Loucy (cell line): Measurements from ENCODE around the gene STRN4.

ENCODE experiments used
- H2AFZ ChIP-seq: fragments of 200-600 bp; sonication (generic); 2 replicates; pipeline ENCODE4 v1.6.0; 2016; ENCODE audit warnings: antibody characterized with exemption, mild to moderate bottlenecking, low read length, moderate library complexity
- H3F3A ChIP-seq: fragments of 200-600 bp; 2 replicates; pipeline ENCODE4 v1.6.0; 2016; ENCODE audit warnings: antibody characterized with exemption, low read depth, mild to moderate bottlenecking
- H3K27me3 ChIP-seq: fragments of 200-600 bp; sonication (generic); 2 replicates; pipeline ENCODE4 v1.6.1; 2014; ENCODE audit warnings: low read length, mild to moderate bottlenecking; ENCODE audit not compliant: insufficient read depth, poor library complexity, severe bottlenecking
- H3K36me3 ChIP-seq: fragments of 200-600 bp; sonication (generic); 2 replicates; pipeline ENCODE4 v1.6.1; 2016; ENCODE audit warnings: low read length; ENCODE audit not compliant: insufficient read depth
- H3K4me1 ChIP-seq: fragments of 200-600 bp; sonication (generic); 2 replicates; pipeline ENCODE4 v1.5.1; 2014; ENCODE audit warnings: low read length, mild to moderate bottlenecking; ENCODE audit not compliant: insufficient read depth, poor library complexity, severe bottlenecking
- H3K4me2 ChIP-seq: fragments of 200-600 bp; sonication (generic); 2 replicates; pipeline ENCODE4 v1.6.0; 2014; ENCODE audit warnings: antibody characterized with exemption, low read length, low read depth, mild to moderate bottlenecking; ENCODE audit not compliant: poor library complexity, severe bottlenecking
- H3K4me3 ChIP-seq: fragments of 200-600 bp; sonication (generic); 2 replicates; pipeline ENCODE4 v1.5.1; 2014; ENCODE audit warnings: low read length, mild to moderate bottlenecking, mixed read lengths; ENCODE audit not compliant: poor library complexity, severe bottlenecking
- H3K79me2 ChIP-seq: fragments of 200-600 bp; sonication (generic); 2 replicates; pipeline ENCODE4 v1.6.1; 2014; ENCODE audit warnings: low read length; ENCODE audit not compliant: insufficient read depth
- H3K9ac ChIP-seq: fragments of 200-600 bp; sonication (generic); 2 replicates; pipeline ENCODE4 v1.6.0; 2014; ENCODE audit warnings: mild to moderate bottlenecking, low read depth, low read length, moderate library complexity; ENCODE audit not compliant: poor library complexity, severe bottlenecking
- H3K9me2 ChIP-seq: fragments of 200-600 bp; sonication (generic); replicated peaks from 2 replicates; pipeline ENCODE4 v1.6.1; 2016; ENCODE audit warnings: low read depth, low read length, mixed read lengths
- H3K9me3 ChIP-seq: fragments of 200-600 bp; sonication (generic); 2 replicates; pipeline ENCODE4 v1.6.1; 2014; ENCODE audit warnings: mild to moderate bottlenecking, antibody characterized with exemption, low read length, low read depth; ENCODE audit not compliant: insufficient read depth
- H4K20me1 ChIP-seq: fragments of 200-600 bp; sonication (generic); 2 replicates; pipeline ENCODE4 v1.6.0; 2014; ENCODE audit warnings: antibody characterized with exemption, low read length, mild to moderate bottlenecking; ENCODE audit not compliant: insufficient read depth, poor library complexity, severe bottlenecking
- EZH2phosphoT487 ChIP-seq: fragments of 200-600 bp; IDR thresholded peaks from 2 replicates; pipeline ENCODE4 v1.6.1; 2018; ENCODE audit warnings: antibody characterized with exemption, mild to moderate bottlenecking, moderate library complexity, borderline replicate concordance
- TF ChIP-seq, protein P1 (sequence below): fragments of 200-600 bp; sonication (generic); conservative IDR thresholded peaks from 2 replicates; pipeline ENCODE4 v1.5.1; 2014; ENCODE audit warnings: mild to moderate bottlenecking, antibody characterized with exemption, low read length

The STRN4 gene

DNA sequence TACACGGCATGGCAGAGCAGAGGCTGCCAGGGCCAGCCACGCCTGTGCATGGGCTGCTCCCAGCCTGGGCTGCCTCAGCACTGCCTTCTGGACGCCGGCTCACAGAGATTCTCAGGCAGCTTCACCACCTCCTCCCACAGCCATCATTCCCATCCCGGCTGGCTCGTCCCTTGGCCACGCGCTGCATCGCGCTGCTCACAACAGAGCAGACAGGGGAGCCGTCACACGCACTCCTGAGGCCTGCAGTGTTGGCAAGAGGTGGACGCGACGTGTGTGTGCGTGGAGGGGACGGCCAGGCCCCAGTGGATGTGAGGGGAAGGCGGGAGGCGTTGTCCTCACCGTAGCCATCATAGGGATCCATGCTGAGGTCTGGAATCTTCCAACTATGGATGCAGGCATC is 21.8 kb downstream of the STRN4 start:
- H3K36me3 ChIP-seq = peaks cover 92% of the 10 kb centered on the region; the same call in 1 of the 2 replicates
- no peaks in the 10 kb centered on the region for H3K27me3 ChIP-seq

DNA sequence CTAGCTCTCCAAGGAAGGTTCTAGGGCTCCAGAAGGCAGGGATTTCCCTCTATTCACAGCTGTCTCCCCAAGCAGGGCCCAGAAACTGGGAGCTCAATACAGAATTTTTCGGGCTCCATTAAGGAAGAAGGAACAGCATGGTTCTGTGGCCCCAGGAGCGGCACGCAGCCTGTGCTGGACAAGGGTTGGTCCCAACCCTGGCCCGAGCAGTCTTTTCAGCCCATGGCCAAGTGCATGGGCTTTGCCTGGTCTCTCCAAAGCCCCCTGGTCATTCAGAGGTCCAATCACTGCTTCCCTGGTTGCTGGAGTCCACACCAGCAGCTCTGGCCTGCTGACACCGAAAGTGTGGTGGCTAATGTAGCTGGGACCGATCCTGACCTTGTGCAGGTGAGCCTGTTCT is 22.8 kb downstream of the STRN4 start:
- H3K9me2 ChIP-seq = no peaks in the 10 kb centered on the region
- no peaks in the 10 kb centered on the region for H3K9me3 ChIP-seq
- peaks cover 8% of the 10 kb centered on the region; the same call in 1 of the 2 replicates for H3K79me2 ChIP-seq
- no peaks in the 10 kb centered on the region for H3K27me3 ChIP-seq
- peak overlapping the region; percentile 21 for H3K9ac ChIP-seq
- peaks cover 5% of the 10 kb centered on the region for H3F3A ChIP-seq
- H3K4me1 ChIP-seq = peaks cover 54% of the 10 kb centered on the region
- H2AFZ ChIP-seq = no peak overlapping the region
- peaks cover 83% of the 10 kb centered on the region; the same call in 1 of the 2 replicates for H3K36me3 ChIP-seq
- peaks cover 8% of the 10 kb centered on the region for H4K20me1 ChIP-seq
- H3K4me3 ChIP-seq = no peak overlapping the region
- peak overlapping the region; percentile 55 for H3K4me2 ChIP-seq
- TF ChIP-seq, protein P1, sequence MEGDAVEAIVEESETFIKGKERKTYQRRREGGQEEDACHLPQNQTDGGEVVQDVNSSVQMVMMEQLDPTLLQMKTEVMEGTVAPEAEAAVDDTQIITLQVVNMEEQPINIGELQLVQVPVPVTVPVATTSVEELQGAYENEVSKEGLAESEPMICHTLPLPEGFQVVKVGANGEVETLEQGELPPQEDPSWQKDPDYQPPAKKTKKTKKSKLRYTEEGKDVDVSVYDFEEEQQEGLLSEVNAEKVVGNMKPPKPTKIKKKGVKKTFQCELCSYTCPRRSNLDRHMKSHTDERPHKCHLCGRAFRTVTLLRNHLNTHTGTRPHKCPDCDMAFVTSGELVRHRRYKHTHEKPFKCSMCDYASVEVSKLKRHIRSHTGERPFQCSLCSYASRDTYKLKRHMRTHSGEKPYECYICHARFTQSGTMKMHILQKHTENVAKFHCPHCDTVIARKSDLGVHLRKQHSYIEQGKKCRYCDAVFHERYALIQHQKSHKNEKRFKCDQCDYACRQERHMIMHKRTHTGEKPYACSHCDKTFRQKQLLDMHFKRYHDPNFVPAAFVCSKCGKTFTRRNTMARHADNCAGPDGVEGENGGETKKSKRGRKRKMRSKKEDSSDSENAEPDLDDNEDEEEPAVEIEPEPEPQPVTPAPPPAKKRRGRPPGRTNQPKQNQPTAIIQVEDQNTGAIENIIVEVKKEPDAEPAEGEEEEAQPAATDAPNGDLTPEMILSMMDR = no peak

More for the DNA sequence above, 21.8 kb downstream of the STRN4 start:
- no peaks in the 10 kb centered on the region for H3K9me3 ChIP-seq
- H4K20me1 ChIP-seq = peaks cover 16% of the 10 kb centered on the region
- peaks cover 44% of the 10 kb centered on the region for H3K4me1 ChIP-seq
- H2AFZ ChIP-seq = no peak overlapping the region
- peaks cover 10% of the 10 kb centered on the region; the same call in 1 of the 2 replicates for H3K79me2 ChIP-seq
- H3K9me2 ChIP-seq = no peaks in the 10 kb centered on the region
- H3K9ac ChIP-seq = no peak overlapping the region
- H3F3A ChIP-seq = no peaks in the 10 kb centered on the region; the same call in 1 of the 2 replicates
- H3K4me2 ChIP-seq = no peak overlapping the region
- TF ChIP-seq, protein P1 = no peak
- no peak for TF ChIP-seq EZH2phosphoT487
- H3K4me3 ChIP-seq = no peak overlapping the region

DNA sequence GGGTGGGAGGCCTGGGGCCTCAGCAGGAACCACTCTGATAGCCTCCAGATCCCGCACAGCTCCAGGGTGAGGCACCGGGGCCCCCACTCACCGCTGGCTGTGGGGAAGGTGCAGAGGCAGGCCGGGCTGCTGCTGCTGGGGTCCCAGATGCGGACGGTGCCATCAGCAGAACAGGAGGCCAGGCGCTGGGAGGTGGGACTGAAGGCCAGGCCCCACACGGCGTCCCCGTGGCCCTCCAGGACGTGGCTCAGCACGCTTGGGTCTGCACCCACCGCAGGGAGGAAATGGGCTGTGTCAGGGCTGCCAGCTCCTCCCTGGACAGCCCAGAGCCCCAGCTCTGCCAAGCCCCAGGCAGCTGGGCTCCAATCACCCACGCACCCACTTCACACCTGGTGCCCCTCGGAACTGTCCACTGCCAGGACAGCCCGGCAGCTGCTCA is 23.2 kb downstream of the STRN4 start:
- H3K4me2 ChIP-seq = peak overlapping the region; percentile 55
- peaks cover 4% of the 10 kb centered on the region; the same call in 1 of the 2 replicates for H3K79me2 ChIP-seq
- H3K4me3 ChIP-seq = peak overlapping the region; percentile 15
- H3K36me3 ChIP-seq = peaks cover 79% of the 10 kb centered on the region; the same call in 1 of the 2 replicates
- H3F3A ChIP-seq = peaks cover 6% of the 10 kb centered on the region
- H4K20me1 ChIP-seq = peaks cover 4% of the 10 kb centered on the region
- no peak for TF ChIP-seq EZH2phosphoT487
- TF ChIP-seq, protein P1 = no peak
- no peaks in the 10 kb centered on the region for H3K9me3 ChIP-seq
- H3K9me2 ChIP-seq = no peaks in the 10 kb centered on the region
- H3K4me1 ChIP-seq = peaks cover 56% of the 10 kb centered on the region
- H2AFZ ChIP-seq = no peak overlapping the region
- H3K27me3 ChIP-seq = no peaks in the 10 kb centered on the region
- H3K9ac ChIP-seq = peak overlapping the region; percentile 21
